MM.1S (cell line): ENCODE results near the gene PTPRN2.

Experiments used
- DNase-seq: peaks from one replicate; pipeline ENCODE4 v3.0.0-alpha.2; 2015
- H2AFZ ChIP-seq: fragments of 300-600 bp; sonication (generic); 2 replicates; pipeline ENCODE4 v1.6.0; 2016; ENCODE audit warnings: antibody characterized with exemption, low read length
- H3F3A ChIP-seq: fragments of 300-600 bp; sonication (generic); 2 replicates; pipeline ENCODE4 v1.6.1; 2016; ENCODE audit warnings: mild to moderate bottlenecking, antibody characterized with exemption, low read length, moderate library complexity, mixed read lengths; ENCODE audit not compliant: insufficient read depth
- H3K27ac ChIP-seq: fragments of 300-600 bp; sonication (generic); 2 replicates; pipeline ENCODE4 v1.5.1; 2016; ENCODE audit warnings: mild to moderate bottlenecking, low read length
- H3K27me3 ChIP-seq: fragments of 300-600 bp; sonication (generic); replicated peaks from 2 replicates; pipeline ENCODE4 v1.6.0; 2016; ENCODE audit warnings: low read length; ENCODE audit not compliant: insufficient read depth
- H3K36me3 ChIP-seq: fragments of 300-600 bp; sonication (generic); replicated peaks from 2 replicates; pipeline ENCODE4 v1.6.1; 2016; ENCODE audit warnings: mild to moderate bottlenecking, low read length, mixed read lengths; ENCODE audit not compliant: insufficient read depth
- H3K4me1 ChIP-seq: fragments of 300-600 bp; sonication (generic); 2 replicates; pipeline ENCODE4 v1.6.1; 2016; ENCODE audit warnings: low read length, mixed read lengths
- H3K4me2 ChIP-seq: fragments of 300-600 bp; sonication (generic); 2 replicates; pipeline ENCODE4 v1.6.0; 2016; ENCODE audit warnings: low read depth, low read length
- H3K4me3 ChIP-seq: fragments of 300-600 bp; sonication (generic); 2 replicates; pipeline ENCODE4 v1.5.1; 2016; ENCODE audit warnings: low read length, mixed read lengths
- H3K79me2 ChIP-seq: fragments of 300-600 bp; sonication (generic); 2 replicates; pipeline ENCODE4 v1.6.1; 2016; ENCODE audit warnings: mixed run types, low read length, mixed read lengths
- H3K9ac ChIP-seq: fragments of 300-600 bp; sonication (generic); 2 replicates; pipeline ENCODE4 v1.6.1; 2016; ENCODE audit warnings: low read length, mixed read lengths
- H3K9me2 ChIP-seq: fragments of 300-600 bp; sonication (generic); replicated peaks from 2 replicates; pipeline ENCODE4 v1.6.1; 2016; ENCODE audit warnings: mild to moderate bottlenecking, low read length, mixed read lengths; ENCODE audit not compliant: insufficient read depth
- H3K9me3 ChIP-seq: fragments of 300-600 bp; sonication (generic); replicated peaks from 2 replicates; pipeline ENCODE4 v1.6.1; 2016; ENCODE audit warnings: mild to moderate bottlenecking, low read length, mixed read lengths; ENCODE audit not compliant: insufficient read depth
- H4K20me1 ChIP-seq: fragments of 300-600 bp; sonication (generic); 2 replicates; pipeline ENCODE4 v1.6.1; 2016; ENCODE audit warnings: mild to moderate bottlenecking, low read length, moderate library complexity, mixed read lengths; ENCODE audit not compliant: insufficient read depth
- EZH2 ChIP-seq: fragments of 300-600 bp; sonication (generic); optimal IDR thresholded peaks from 2 replicates; pipeline ENCODE3; 2017; ENCODE audit warnings: low read depth, mild to moderate bottlenecking, antibody characterized with exemption, low read length, mixed read lengths
- EZH2phosphoT487 ChIP-seq: fragments of 300-600 bp; sonication (generic); IDR thresholded peaks from 2 replicates; pipeline ENCODE4 v1.6.1; 2018; ENCODE audit warnings: antibody characterized with exemption, low read length
- TF ChIP-seq, protein P1 (sequence below): fragments of 300-600 bp; sonication (generic); IDR thresholded peaks from 2 replicates; pipeline ENCODE4 v1.5.1; 2016; ENCODE audit warnings: antibody characterized with exemption, low read length, mixed read lengths

The PTPRN2 gene

DNA sequence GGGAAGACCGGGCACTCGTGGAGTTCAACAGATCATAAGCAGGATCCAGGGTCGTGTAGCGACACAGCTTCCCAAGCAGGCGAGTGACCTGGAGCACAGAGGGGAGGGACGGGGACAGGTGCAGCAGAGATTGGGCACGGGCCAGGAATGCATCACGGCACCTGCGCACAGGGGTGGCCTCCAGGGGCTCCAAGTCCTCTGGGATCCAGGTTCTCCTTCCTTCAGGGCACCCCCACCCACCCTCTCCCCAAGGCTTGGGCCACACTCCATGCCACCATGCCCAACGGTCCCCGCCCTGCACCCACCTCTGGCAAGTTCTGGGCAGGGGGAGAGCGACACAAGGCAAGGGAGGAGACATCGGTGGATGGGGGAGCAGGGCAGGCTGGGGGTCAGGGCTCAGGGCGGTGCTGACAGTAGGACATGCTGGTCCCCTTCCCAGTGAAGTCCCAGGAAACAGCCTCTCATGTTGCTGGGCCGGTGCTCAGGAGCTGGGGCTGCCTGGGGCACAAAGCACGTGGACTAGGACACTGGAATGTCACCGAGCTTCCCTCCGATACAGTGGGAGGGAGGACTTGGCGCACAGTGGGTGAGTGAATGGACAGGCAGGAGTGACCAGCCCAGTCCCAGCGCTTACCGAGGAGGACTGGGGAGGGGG is 597.3 kb downstream of the PTPRN2 start:
- H3K27ac ChIP-seq, result no peak overlapping the region
- no peaks in the 10 kb centered on the region for H3K4me1 ChIP-seq
- DNase-seq, result no peak
- no peaks in the 10 kb centered on the region for H3K36me3 ChIP-seq
- H3K79me2 ChIP-seq, result no peaks in the 10 kb centered on the region
- no peaks in the 10 kb centered on the region for H4K20me1 ChIP-seq
- H3K9me3 ChIP-seq, result no peaks in the 10 kb centered on the region
- H3K9ac ChIP-seq, result no peak overlapping the region
- TF ChIP-seq, protein P1, sequence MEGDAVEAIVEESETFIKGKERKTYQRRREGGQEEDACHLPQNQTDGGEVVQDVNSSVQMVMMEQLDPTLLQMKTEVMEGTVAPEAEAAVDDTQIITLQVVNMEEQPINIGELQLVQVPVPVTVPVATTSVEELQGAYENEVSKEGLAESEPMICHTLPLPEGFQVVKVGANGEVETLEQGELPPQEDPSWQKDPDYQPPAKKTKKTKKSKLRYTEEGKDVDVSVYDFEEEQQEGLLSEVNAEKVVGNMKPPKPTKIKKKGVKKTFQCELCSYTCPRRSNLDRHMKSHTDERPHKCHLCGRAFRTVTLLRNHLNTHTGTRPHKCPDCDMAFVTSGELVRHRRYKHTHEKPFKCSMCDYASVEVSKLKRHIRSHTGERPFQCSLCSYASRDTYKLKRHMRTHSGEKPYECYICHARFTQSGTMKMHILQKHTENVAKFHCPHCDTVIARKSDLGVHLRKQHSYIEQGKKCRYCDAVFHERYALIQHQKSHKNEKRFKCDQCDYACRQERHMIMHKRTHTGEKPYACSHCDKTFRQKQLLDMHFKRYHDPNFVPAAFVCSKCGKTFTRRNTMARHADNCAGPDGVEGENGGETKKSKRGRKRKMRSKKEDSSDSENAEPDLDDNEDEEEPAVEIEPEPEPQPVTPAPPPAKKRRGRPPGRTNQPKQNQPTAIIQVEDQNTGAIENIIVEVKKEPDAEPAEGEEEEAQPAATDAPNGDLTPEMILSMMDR, result no peak
- TF ChIP-seq EZH2, result no peak
- TF ChIP-seq EZH2phosphoT487, result no peak
- H2AFZ ChIP-seq, result peak overlapping the region; percentile 36; the same call in 1 of the 2 replicates
- peaks cover 46% of the 10 kb centered on the region for H3K27me3 ChIP-seq
- no peaks in the 10 kb centered on the region for H3F3A ChIP-seq
- H3K4me3 ChIP-seq, result no peak overlapping the region
- H3K4me2 ChIP-seq, result no peak overlapping the region
- no peaks in the 10 kb centered on the region for H3K9me2 ChIP-seq

GRCh38 chr7:157989589-157989988 is 598.0 kb downstream of the PTPRN2 start:
- no peak overlapping the region for H3K4me2 ChIP-seq
- H2AFZ ChIP-seq, result no peak overlapping the region
- H3K27ac ChIP-seq, result no peak overlapping the region
- H3K9me2 ChIP-seq, result no peaks in the 10 kb centered on the region
- no peaks in the 10 kb centered on the region for H3K4me1 ChIP-seq
- H4K20me1 ChIP-seq, result no peaks in the 10 kb centered on the region
- no peaks in the 10 kb centered on the region for H3K36me3 ChIP-seq
- H3K9me3 ChIP-seq, result no peaks in the 10 kb centered on the region
- DNase-seq, result no peak
- TF ChIP-seq EZH2phosphoT487 (no peak), EZH2 (no peak)
- TF ChIP-seq, protein P1, result no peak
- H3K4me3 ChIP-seq, result no peak overlapping the region
- H3F3A ChIP-seq, result no peaks in the 10 kb centered on the region
- H3K79me2 ChIP-seq, result no peaks in the 10 kb centered on the region
- no peak overlapping the region for H3K9ac ChIP-seq
- peaks cover 50% of the 10 kb centered on the region for H3K27me3 ChIP-seq

GRCh38 chr7:157987906-157988305 is 599.7 kb downstream of the PTPRN2 start:
- H3K4me2 ChIP-seq, result no peak overlapping the region
- H3K27ac ChIP-seq, result no peak overlapping the region
- H3K4me3 ChIP-seq, result no peak overlapping the region
- no peak for DNase-seq
- no peak overlapping the region for H2AFZ ChIP-seq
- peaks cover 50% of the 10 kb centered on the region for H3K27me3 ChIP-seq
- H3K36me3 ChIP-seq, result no peaks in the 10 kb centered on the region
- H3K4me1 ChIP-seq, result no peaks in the 10 kb centered on the region
- no peaks in the 10 kb centered on the region for H3K9me2 ChIP-seq
- H3K79me2 ChIP-seq, result no peaks in the 10 kb centered on the region
- no peaks in the 10 kb centered on the region for H3K9me3 ChIP-seq
- no peaks in the 10 kb centered on the region for H4K20me1 ChIP-seq
- TF ChIP-seq EZH2phosphoT487 (no peak), EZH2 (no peak)
- TF ChIP-seq, protein P1, result no peak
- H3F3A ChIP-seq, result no peaks in the 10 kb centered on the region
- H3K9ac ChIP-seq, result no peak overlapping the region
